ENCODE results near the gene KIF16B.

KIF16B gene

GRCh38 chr20:16352751-16353416 lies 220.4 kb downstream of the KIF16B start:
- TF ChIP-seq CTCF (IDR thresholded peaks at IDR 0.05), result no peak

GRCh38 chr20:16352321-16352720 lies 220.9 kb downstream of the KIF16B start:
- no peak for TF ChIP-seq CTCF (IDR thresholded peaks at IDR 0.05)

GRCh38 chr20:16351415-16351814 lies 221.8 kb downstream of the KIF16B start:
- no peak for TF ChIP-seq CTCF (IDR thresholded peaks at IDR 0.05)

GRCh38 chr20:16350465-16350864 lies 222.8 kb downstream of the KIF16B start:
- TF ChIP-seq CTCF (IDR thresholded peaks at IDR 0.05), result no peak

- no peak for TF ChIP-seq CTCF (IDR thresholded peaks at IDR 0.05)
Measured at GRCh38 chr20:16349523-16350260, 223.6 kb downstream of the KIF16B start.

GRCh38 chr20:16346956-16347355 lies 226.3 kb downstream of the KIF16B start:
- TF ChIP-seq CTCF (IDR thresholded peaks at IDR 0.05), result no peak

GRCh38 chr20:16337707-16338106 lies 235.5 kb downstream of the KIF16B start:
- no peak for TF ChIP-seq CTCF (IDR thresholded peaks at IDR 0.05)

All from LNCAP (cell line).